ENCODE measurements around the gene ZBTB8A. TPM values are rescaled to one million over a fixed set of nuclear protein-coding genes. Genes with fewer than 3 reads are reported as not detected.

The ZBTB8A gene
- total RNA-seq, 1 experiment from 2014 or later = 4.2 TPM

GRCh38 chr1:32533792-32534327, 5.4 kb upstream of the ZBTB8A start:
- H4K20me1 ChIP-seq (ENCODE audit: insufficient read depth) = no peaks in the 10 kb centered on the region
- no TSS peak for BruUV-seq (replicated peaks)
- TF ChIP-seq EZH2 (IDR thresholded peaks at IDR 0.05; ENCODE audit: low read depth) (no peak), CTCF (conservative IDR thresholded peaks at IDR 0.05) (no peak)
- no peaks in the 10 kb centered on the region for H3K27me3 ChIP-seq (ENCODE audit: insufficient read depth, low read depth)
- H2AFZ ChIP-seq = no peak overlapping the region
- no peaks in the 10 kb centered on the region for H3K9me3 ChIP-seq (ENCODE audit: insufficient read depth, low read depth)
- CTCF ChIA-PET = no interaction called here
- H3K4me3 ChIP-seq = no peak overlapping the region
- no peak overlapping the region for H3K4me2 ChIP-seq
- no peaks in the 10 kb centered on the region for H3K9me2 ChIP-seq (ENCODE audit: insufficient read depth)
- H3K79me2 ChIP-seq (ENCODE audit: low read depth) = no peaks in the 10 kb centered on the region
- peaks cover 5% of the 10 kb centered on the region; the same call in 1 of the 2 replicates for H3F3A ChIP-seq (ENCODE audit: insufficient read depth, low read depth)
- no peak overlapping the region for H3K27ac ChIP-seq
- no peaks in the 10 kb centered on the region for H3K36me3 ChIP-seq (ENCODE audit: low read depth)
- H3K4me1 ChIP-seq (replicated peaks; ENCODE audit: insufficient read depth) = peaks cover 5% of the 10 kb centered on the region; the same call in 1 of the 2 replicates
- no peak for DNase-seq
- intact Hi-C loops (cut with micrococcal nuclease; ENCODE audit: unreplicated experiment) = no loop called here
- POLR2A ChIA-PET (ENCODE audit: unreplicated experiment) = no interaction called here

- no peaks in the 10 kb centered on the region for H3K9me3 ChIP-seq (ENCODE audit: insufficient read depth, low read depth)
- H3K4me1 ChIP-seq (replicated peaks; ENCODE audit: insufficient read depth) = peaks cover 10% of the 10 kb centered on the region; the same call in 1 of the 2 replicates
- H2AFZ ChIP-seq = no peak overlapping the region
- no peaks in the 10 kb centered on the region for H3K9me2 ChIP-seq (ENCODE audit: insufficient read depth)
- H3F3A ChIP-seq (ENCODE audit: insufficient read depth, low read depth) = peaks cover 5% of the 10 kb centered on the region; the same call in 1 of the 2 replicates
- no peaks in the 10 kb centered on the region for H4K20me1 ChIP-seq (ENCODE audit: insufficient read depth)
- intact Hi-C loops (cut with micrococcal nuclease; ENCODE audit: unreplicated experiment) = loop anchor here (5.0 kb wide), 1 partner anchor 116 kb away; the partner anchor contains the start of genes RBBP4 and ZBTB8OS
- ChIA-PET CTCF (interaction anchor here (0.8 kb wide), 1 partner anchor 15 kb away, joined by 10 read pairs; no protein-coding TSS in a partner anchor), POLR2A (ENCODE audit: unreplicated experiment) (no interaction called here)
- H3K27me3 ChIP-seq (ENCODE audit: insufficient read depth, low read depth) = no peaks in the 10 kb centered on the region
- no peaks in the 10 kb centered on the region for H3K36me3 ChIP-seq (ENCODE audit: low read depth)
- DNase-seq = no peak
- BruUV-seq (replicated peaks) = no TSS peak
- no peak overlapping the region for H3K4me3 ChIP-seq
- H3K4me2 ChIP-seq = no peak overlapping the region
- no peak for TF ChIP-seq EZH2 (IDR thresholded peaks at IDR 0.05; ENCODE audit: low read depth)
- no peak for TF ChIP-seq CTCF (conservative IDR thresholded peaks at IDR 0.05)
- no peaks in the 10 kb centered on the region for H3K79me2 ChIP-seq (ENCODE audit: low read depth)
- no peak overlapping the region for H3K27ac ChIP-seq
Measured at GRCh38 chr1:32536117-32536516, 3.1 kb upstream of the ZBTB8A start.

- H2AFZ ChIP-seq = no peak overlapping the region
- H3F3A ChIP-seq (ENCODE audit: insufficient read depth, low read depth) = peaks cover 5% of the 10 kb centered on the region; the same call in 1 of the 2 replicates
- H3K4me2 ChIP-seq = no peak overlapping the region
- no peak overlapping the region for H3K4me3 ChIP-seq
- no peaks in the 10 kb centered on the region for H4K20me1 ChIP-seq (ENCODE audit: insufficient read depth)
- no peaks in the 10 kb centered on the region for H3K9me3 ChIP-seq (ENCODE audit: insufficient read depth, low read depth)
- intact Hi-C loops (cut with micrococcal nuclease; ENCODE audit: unreplicated experiment) = loop anchor here (5.0 kb wide), 1 partner anchor 116 kb away; the partner anchor contains the start of genes RBBP4 and ZBTB8OS
- no peaks in the 10 kb centered on the region for H3K9me2 ChIP-seq (ENCODE audit: insufficient read depth)
- ChIA-PET CTCF (no interaction called here), POLR2A (ENCODE audit: unreplicated experiment) (no interaction called here)
- no peak overlapping the region for H3K27ac ChIP-seq
- no peak for TF ChIP-seq CTCF (conservative IDR thresholded peaks at IDR 0.05)
- TF ChIP-seq EZH2 (IDR thresholded peaks at IDR 0.05; ENCODE audit: low read depth) = no peak
- H3K79me2 ChIP-seq (ENCODE audit: low read depth) = no peaks in the 10 kb centered on the region
- BruUV-seq (replicated peaks) = no TSS peak
- H3K4me1 ChIP-seq (replicated peaks; ENCODE audit: insufficient read depth) = peaks cover 10% of the 10 kb centered on the region; the same call in 1 of the 2 replicates
- H3K27me3 ChIP-seq (ENCODE audit: insufficient read depth, low read depth) = no peaks in the 10 kb centered on the region
- H3K36me3 ChIP-seq (ENCODE audit: low read depth) = no peaks in the 10 kb centered on the region
- DNase-seq = no peak
Measured at GRCh38 chr1:32536764-32537163, 2.5 kb upstream of the ZBTB8A start.

All from PC-9 (cell line).